ENCODE measurements around the gene FOXN3. TPM values are rescaled to one million over a fixed set of nuclear protein-coding genes. Genes with fewer than 3 reads are reported as not detected.

The FOXN3 gene
- polyA plus RNA-seq, 1 of the 3 experiments (the other 2 are of a cell fraction) = 9.8 TPM

GRCh38 chr14:89339158-89339557, 77.9 kb downstream of the FOXN3 start (continued):
- no peak for TF ChIP-seq USF2 (IDR thresholded peaks at IDR 0.05; ENCODE audit: borderline replicate concordance, low read depth, low read length)

GRCh38 chr14:89336338-89336737, 80.7 kb downstream of the FOXN3 start:
- TF ChIP-seq FOXM1 (IDR thresholded peaks at IDR 0.05; ENCODE audit: low read depth) = no peak
- no peak for TF ChIP-seq TAF1 (IDR thresholded peaks at IDR 0.05; ENCODE audit: borderline replicate concordance, low read depth, low read length)
- TF ChIP-seq FOSL2 (IDR thresholded peaks at IDR 0.05; ENCODE audit: borderline replicate concordance, low read depth) = no peak
- no peak for TF ChIP-seq IRF3 (IDR thresholded peaks at IDR 0.05; ENCODE audit: low read depth, low read length)
- no peak overlapping the region for H2AFZ ChIP-seq (ENCODE audit: low read depth)
- no peaks in the 10 kb centered on the region for H4K20me1 ChIP-seq (ENCODE audit: insufficient read depth)
- WGBS (ENCODE audit: low lambda C conversion rate) = 77% methylated on average over 3 of the region's 3 CpGs
- CTCF ChIA-PET = interaction anchor here (0.6 to 1.4 kb wide), 3 partner anchors 11 to 28 kb away, joined by 3 read pairs; no protein-coding TSS in a partner anchor
- H3K27me3 ChIP-seq (ENCODE audit: insufficient read depth) = no peaks in the 10 kb centered on the region
- H3K4me1 ChIP-seq (ENCODE audit: control insufficient read depth in 1 of 2, insufficient read depth in 2 of 2, low read depth in 1 of 2, low read length in 1 of 2) = no peaks in the 10 kb centered on the region; a peak in 1 of 4 replicates
- POLR2A ChIA-PET = no interaction called here
- H3F3A ChIP-seq (replicated peaks; ENCODE audit: insufficient read depth) = peaks cover 4% of the 10 kb centered on the region
- H3K4me3 ChIP-seq (ENCODE audit: low read depth in 2 of 2, low read length in 1 of 2) = no peak overlapping the region
- no peaks in the 10 kb centered on the region for H3K79me2 ChIP-seq (ENCODE audit: insufficient read depth)
- H3K9me3 ChIP-seq = no peaks in the 10 kb centered on the region
- no peaks in the 10 kb centered on the region for H3K36me3 ChIP-seq (replicated peaks in 1 of 2; ENCODE audit: control insufficient read depth in 1 of 2, insufficient read depth in 2 of 2, low read length in 1 of 2)
- no peak for DNase-seq
- no peak overlapping the region for H3K27ac ChIP-seq (ENCODE audit: low read depth in 2 of 2, low read length in 1 of 2)
- no peak overlapping the region for H3K4me2 ChIP-seq
- H3K9me2 ChIP-seq = no peaks in the 10 kb centered on the region
- no peak overlapping the region for H3K9ac ChIP-seq

GRCh38 chr14:89332031-89332430, 85.0 kb downstream of the FOXN3 start:
- CTCF ChIA-PET = no interaction called here
- no peak for DNase-seq
- Histone ChIP-seq H3K4me1 (ENCODE audit: control insufficient read depth in 1 of 2, insufficient read depth in 2 of 2, low read depth in 1 of 2, low read length in 1 of 2) (peaks cover 0 to 3% of the 10 kb centered on the region in 2 experiments; a peak in 1 of 4 replicates), H3K27ac (ENCODE audit: low read depth in 2 of 2, low read length in 1 of 2) (no peak overlapping the region), H4K20me1 (ENCODE audit: insufficient read depth) (no peaks in the 10 kb centered on the region), H3K9me2 (no peaks in the 10 kb centered on the region), H3K9me3 (no peaks in the 10 kb centered on the region), H3K27me3 (ENCODE audit: insufficient read depth) (no peaks in the 10 kb centered on the region), H3K9ac (no peak overlapping the region), H3K79me2 (ENCODE audit: insufficient read depth) (no peaks in the 10 kb centered on the region), H2AFZ (ENCODE audit: low read depth) (no peak overlapping the region), H3K4me2 (no peak overlapping the region), H3K36me3 (replicated peaks in 1 of 2; ENCODE audit: control insufficient read depth in 1 of 2, insufficient read depth in 2 of 2, low read length in 1 of 2) (no peaks in the 10 kb centered on the region), H3F3A (replicated peaks; ENCODE audit: insufficient read depth) (peaks cover 4% of the 10 kb centered on the region), H3K4me3 (ENCODE audit: low read depth in 2 of 2, low read length in 1 of 2) (no peak overlapping the region)
- POLR2A ChIA-PET = no interaction called here
- no peak for TF ChIP-seq SIN3A (IDR thresholded peaks at IDR 0.05; ENCODE audit: borderline replicate concordance, low read depth, low read length)
- no peak for TF ChIP-seq TAF1 (IDR thresholded peaks at IDR 0.05; ENCODE audit: borderline replicate concordance, low read depth, low read length)
- TF ChIP-seq ELF1 (IDR thresholded peaks at IDR 0.05) = no peak
- 92% methylated on average over 3 of the region's 3 CpGs for WGBS (ENCODE audit: low lambda C conversion rate)

- WGBS (ENCODE audit: low lambda C conversion rate) = 93% methylated on average over 5 of the region's 5 CpGs
- POLR2A ChIA-PET = no interaction called here
- H4K20me1 ChIP-seq (ENCODE audit: insufficient read depth) = no peaks in the 10 kb centered on the region
- peaks cover 4% of the 10 kb centered on the region for H3F3A ChIP-seq (replicated peaks; ENCODE audit: insufficient read depth)
- no peaks in the 10 kb centered on the region for H3K27me3 ChIP-seq (ENCODE audit: insufficient read depth)
- DNase-seq = no peak
- H3K79me2 ChIP-seq (ENCODE audit: insufficient read depth) = no peaks in the 10 kb centered on the region
- no peaks in the 10 kb centered on the region for H3K36me3 ChIP-seq (replicated peaks in 1 of 2; ENCODE audit: control insufficient read depth in 1 of 2, insufficient read depth in 2 of 2, low read length in 1 of 2)
- no peak overlapping the region for H3K4me3 ChIP-seq (ENCODE audit: low read depth in 2 of 2, low read length in 1 of 2)
- H3K9me2 ChIP-seq = no peaks in the 10 kb centered on the region
- peaks cover 0 to 3% of the 10 kb centered on the region in 2 experiments; a peak in 1 of 4 replicates for H3K4me1 ChIP-seq (ENCODE audit: control insufficient read depth in 1 of 2, insufficient read depth in 2 of 2, low read depth in 1 of 2, low read length in 1 of 2)
- CTCF ChIA-PET = no interaction called here
- no peaks in the 10 kb centered on the region for H3K9me3 ChIP-seq
- no peak overlapping the region for H3K4me2 ChIP-seq
- no peak overlapping the region for H3K27ac ChIP-seq (ENCODE audit: low read depth in 2 of 2, low read length in 1 of 2)
- H3K9ac ChIP-seq = no peak overlapping the region
- TF ChIP-seq NFIC (IDR thresholded peaks at IDR 0.05; ENCODE audit: borderline replicate concordance) = no peak
- no peak for TF ChIP-seq TAF1 (IDR thresholded peaks at IDR 0.05; ENCODE audit: borderline replicate concordance, low read depth, low read length)
- no peak for TF ChIP-seq TEAD4 (IDR thresholded peaks at IDR 0.05; ENCODE audit: borderline replicate concordance, insufficient read depth)
- TF ChIP-seq MXI1 (IDR thresholded peaks at IDR 0.05; ENCODE audit: low read depth, low read length) = no peak
- no peak for TF ChIP-seq NRF1 (IDR thresholded peaks at IDR 0.05; ENCODE audit: low read depth, low read length)
- TF ChIP-seq FOXM1 (IDR thresholded peaks at IDR 0.05; ENCODE audit: low read depth) = no peak
- TF ChIP-seq RAD21 (IDR thresholded peaks at IDR 0.05; ENCODE audit: low read length) = no peak
- no peak for TF ChIP-seq EZH2phosphoT487 (IDR thresholded peaks at IDR 0.05; ENCODE audit: borderline replicate concordance, low read depth)
- no peak overlapping the region for H2AFZ ChIP-seq (ENCODE audit: low read depth)
Measured at GRCh38 chr14:89331398-89331797, 85.6 kb downstream of the FOXN3 start.

Measured in SK-N-SH (cell line).